AG08395 (cell line): Measurements from ENCODE around the gene NTPCR.

Source experiments
- DNase-seq: peaks from one replicate; pipeline ENCODE4 v3.0.0; 2012; ENCODE audit warnings: mixed read lengths, low spot score

NTPCR gene

DNA sequence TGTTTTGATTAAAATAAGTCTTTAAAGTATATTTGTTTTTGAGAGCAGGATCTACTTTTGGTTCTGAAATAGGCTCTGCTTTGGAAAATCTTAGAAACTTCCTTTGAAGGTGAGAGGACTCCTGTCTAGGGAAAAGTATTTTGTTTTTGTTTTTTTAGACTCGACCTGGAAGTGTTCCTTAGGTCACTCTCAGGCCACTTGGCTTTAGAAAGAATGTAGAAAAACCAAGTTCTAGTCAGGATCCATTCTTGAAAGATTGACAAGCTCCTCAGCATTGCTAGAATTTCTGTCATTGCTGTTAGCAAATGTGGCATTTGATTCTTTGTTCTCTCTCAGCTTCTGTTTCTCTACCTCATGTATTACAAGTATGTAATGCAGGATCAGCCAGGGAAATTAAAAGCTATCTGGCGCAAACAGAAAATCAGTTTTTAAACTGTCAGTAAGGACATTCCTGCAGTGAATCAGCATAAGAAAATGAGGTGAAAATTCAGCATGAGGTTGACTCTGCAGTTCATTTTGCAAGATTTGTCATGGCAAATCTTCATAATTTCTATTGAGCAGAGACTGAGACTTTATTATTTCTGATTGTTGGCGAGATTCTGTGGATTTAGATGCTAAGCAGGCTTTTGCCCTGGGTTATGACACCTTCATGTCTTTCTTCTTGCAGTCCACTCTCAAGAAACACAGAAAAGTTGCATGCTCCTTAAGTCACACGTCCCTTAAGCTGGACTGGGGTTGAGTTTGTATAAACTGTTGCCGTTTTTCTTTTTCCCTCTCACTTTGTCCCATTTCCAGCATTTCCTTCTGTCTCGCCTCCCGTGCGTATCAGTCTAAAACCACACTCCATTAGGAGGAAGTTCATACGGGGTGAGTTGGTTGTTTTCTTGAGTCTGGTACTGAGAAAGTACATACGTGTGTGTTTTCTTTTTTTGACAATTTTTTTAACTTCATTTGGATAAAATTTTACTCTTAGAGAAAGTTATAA is 12.6 kb downstream of the NTPCR start:
- no peak for DNase-seq

- no peak for DNase-seq
These were observed 14.2 kb downstream of the NTPCR start for GRCh38 chr1:232964601-232965000.

GRCh38 chr1:232965124-232965911 is 14.9 kb downstream of the NTPCR start:
- no peak for DNase-seq

GRCh38 chr1:232965912-232966217 is 15.5 kb downstream of the NTPCR start:
- DNase-seq = no peak

DNA sequence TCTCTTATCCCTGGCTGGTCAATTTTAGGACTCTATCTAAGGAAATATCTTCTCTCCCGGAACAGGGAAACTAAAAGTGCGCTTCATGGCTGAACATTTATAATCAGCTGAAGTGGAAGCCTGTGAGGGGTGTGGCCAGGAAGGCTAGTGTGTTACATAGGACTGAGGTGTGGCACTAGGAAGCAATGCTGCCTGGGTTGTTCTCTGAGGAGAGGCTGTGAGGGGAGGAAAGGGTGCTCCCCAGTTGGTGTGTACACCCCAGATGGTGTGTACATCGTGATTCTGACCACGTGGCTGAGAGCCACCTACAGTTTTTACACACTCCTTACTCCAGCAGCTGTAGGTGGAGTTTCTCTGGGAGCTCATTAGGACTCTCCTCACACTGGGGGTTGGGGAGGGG is 16.3 kb downstream of the NTPCR start:
- no peak for DNase-seq

DNA sequence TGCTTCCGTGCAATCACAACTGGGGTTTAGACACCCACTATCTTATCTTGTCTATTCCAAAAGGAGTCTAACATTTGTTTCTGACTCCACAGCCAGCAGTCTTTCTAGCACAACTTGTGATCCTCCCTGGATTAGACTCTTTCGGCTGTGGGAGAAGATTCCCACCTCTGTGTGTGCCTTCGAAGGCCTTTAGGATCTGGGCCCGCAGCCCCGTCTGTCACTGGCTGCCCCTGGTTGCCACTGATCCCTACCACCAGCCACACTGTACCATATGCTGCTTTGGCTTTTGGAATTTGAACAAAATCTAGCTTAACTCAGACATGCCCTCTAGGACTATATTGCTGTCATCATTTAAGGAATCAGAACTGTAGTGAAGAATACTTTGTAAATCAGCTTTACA is 18.0 kb downstream of the NTPCR start:
- DNase-seq = no peak

- peak; percentile 17 for DNase-seq
These were observed 18.6 kb downstream of the NTPCR start for GRCh38 chr1:232968965-232969364.

- no peak for DNase-seq
These were observed 19.4 kb downstream of the NTPCR start for GRCh38 chr1:232969799-232970198.

DNA sequence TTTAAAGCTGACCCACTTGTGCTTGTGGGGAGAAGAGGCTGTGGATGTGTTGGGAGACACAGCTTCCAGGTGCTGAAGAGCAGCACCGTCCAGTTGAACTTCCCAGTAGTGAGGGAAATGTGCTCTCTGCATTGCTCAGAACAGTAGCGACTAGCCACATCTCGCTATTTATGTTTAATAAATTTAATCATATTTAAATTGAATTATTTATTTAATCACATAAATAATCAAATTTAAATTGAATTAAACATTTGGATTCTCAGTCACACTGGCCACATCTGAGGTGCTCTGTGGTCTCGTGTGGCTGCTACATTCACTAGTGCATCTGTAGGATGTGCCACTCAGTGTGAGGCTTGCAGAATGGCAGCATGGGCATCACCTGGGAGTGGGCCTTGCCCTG is 20.1 kb downstream of the NTPCR start:
- no peak for DNase-seq

DNA sequence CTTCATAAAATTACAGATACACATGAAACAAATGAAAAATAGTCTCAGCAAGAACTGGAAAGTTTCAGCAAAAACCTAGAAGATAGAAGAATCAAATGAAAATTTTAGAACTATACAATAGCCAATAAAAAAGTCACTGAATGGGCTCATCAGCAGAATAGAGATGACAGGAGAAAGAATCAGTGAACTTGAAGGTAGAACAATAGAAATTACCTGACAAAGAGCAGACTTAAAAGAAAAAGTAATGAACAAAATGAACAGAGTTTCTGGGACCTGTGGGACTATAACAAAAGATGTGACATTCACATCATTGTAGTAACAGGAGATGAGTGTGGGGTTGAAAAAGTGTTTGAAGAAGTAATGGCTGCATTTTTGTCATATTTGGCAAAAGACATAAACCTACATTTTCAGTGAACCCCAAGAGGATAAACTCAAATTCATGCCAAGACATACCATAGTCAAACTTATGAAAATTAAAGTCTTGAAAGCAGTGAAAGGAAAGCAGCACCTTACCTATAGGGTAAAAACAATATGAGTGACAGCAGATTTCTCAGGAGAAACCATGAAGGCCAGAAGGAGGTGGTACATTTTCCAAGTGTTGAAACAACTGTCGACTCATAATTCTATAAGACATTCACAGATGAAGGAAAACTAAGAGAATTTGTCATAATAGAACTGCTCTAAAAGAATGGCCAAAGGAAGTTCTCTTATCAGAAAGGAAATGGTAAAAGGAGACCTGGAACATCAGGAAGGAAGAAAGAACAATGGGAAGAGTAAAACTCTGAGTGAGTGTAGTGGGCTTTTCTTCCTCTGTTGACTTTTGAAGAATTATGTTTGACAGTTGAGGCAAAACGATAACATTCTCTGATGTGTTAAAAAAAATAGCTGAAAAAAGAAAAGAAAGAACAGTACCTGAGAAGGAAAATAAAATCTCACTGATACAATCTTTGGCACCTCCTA is 23.5 kb downstream of the NTPCR start:
- DNase-seq = no peak

DNA sequence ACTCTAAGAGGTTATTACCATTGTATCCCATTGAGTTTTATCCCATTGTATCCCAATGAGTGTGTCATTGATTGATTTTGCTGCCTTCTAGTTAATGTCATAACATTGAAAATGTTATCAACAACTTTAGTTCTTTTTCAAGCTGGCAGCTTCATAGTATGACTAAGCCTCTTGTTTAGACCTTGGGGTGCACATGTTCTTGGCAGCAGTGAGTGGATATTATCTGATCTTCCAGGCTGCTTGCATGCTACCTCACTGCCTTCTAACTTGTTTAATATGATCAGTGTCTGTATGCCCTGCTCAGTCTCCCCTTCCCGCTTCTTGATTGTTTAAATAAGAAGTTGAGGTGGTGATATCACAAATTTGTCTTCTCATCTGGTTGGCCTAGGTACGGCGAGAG is 24.6 kb downstream of the NTPCR start:
- no peak for DNase-seq

DNA sequence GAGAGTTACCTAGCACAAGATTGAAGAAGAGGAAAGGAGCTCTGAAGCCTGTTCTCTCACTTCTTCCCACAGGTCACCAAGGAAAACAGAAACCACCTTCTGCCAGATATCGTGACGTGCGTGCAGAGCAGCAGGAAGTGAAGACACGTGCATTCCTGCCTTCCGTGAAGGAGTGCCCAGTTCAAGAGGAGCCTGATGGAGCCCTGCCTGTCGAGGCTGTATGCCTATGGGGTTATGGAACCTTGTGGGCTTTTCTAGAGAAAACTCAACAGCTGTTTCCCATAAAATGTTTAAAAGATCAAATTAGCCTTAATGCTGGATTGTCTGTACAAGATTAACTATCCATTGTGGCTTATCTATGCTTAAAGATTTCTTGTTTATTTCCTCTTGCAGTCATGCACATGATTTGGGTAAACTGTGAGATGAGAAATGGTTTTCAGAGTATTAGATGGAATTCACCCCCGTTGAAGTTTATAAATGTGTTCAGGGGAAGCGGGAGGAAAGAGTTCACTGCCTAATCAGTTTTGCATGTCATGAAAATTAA is 27.8 kb downstream of the NTPCR start:
- DNase-seq = no peak

DNA sequence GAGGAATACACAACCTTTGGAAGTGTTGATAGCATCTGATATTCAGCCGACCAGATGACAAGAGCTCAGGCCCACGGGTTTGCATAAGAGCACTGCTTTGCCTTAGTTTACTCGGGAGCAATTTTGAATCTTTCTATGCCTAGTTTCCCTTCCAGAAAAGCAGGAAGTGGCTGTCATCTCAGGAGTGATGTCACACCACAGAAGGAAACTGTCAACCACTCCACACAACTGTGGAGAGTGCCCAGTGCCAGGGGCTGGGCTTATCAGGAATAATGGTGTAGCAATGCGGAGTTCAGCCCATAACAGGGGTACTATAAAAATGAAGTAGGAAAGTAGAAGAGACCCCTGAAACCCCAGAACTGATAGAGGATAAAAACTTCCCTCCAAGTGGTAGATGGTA is 28.4 kb downstream of the NTPCR start:
- no peak for DNase-seq

DNA sequence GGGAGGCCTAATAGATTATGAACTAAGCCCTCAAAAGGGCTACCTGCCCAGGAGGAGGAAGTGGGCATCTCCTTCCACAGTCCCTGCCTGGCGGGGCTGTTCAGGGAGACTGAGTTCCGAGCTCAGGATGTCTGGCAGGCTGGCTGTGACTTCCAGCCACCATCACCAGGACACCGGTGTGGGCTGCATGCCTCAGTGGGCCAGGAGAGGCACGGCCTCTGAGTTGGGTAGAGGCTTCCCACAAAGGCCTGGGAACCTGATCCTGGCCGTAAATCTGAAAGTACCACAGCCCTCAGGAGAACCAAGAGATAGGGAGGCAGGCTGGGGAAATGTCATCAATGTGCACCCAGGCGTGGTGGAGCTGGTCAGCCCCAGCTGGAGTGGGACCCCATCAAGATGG is 29.1 kb downstream of the NTPCR start:
- DNase-seq = no peak

- DNase-seq = no peak
These were observed 30.1 kb downstream of the NTPCR start for GRCh38 chr1:232980355-232980978.

GRCh38 chr1:232980986-232981560 is 30.7 kb downstream of the NTPCR start:
- DNase-seq = no peak

DNA sequence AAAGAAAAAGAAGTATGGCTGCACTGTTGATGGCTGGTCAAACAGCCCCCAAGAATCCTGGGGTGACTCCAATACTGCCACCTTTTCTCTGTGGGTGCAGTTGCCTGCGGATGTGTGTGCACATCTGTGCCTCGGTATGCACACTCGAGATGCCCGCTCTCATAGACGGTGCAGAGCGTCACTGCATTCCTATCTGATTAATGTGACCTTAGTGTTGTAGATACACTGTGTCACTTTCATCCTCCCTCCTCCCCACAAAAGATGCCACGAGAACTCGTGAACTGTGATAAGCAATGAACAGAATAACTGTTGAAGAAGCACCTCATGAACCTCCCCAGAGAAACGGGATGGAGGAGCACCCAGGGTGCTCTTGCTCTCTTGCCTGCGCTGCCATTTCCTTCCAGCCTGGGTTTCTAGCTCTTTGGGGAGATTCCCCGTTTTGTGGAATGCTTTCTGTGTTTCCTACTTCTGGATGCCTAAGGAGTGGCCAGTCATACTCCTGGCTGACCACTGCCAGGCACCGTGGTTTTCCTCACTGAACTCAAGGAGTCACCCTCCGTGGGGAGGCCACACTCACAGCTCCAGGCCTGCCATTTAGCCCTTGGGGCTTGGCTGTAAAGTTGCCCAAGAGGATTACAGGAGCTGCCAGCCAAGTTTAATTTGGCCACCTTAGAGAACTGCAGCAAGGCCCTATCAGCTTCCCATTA is 32.0 kb downstream of the NTPCR start:
- DNase-seq = peak; percentile 61

- no peak for DNase-seq
These were observed 33.0 kb downstream of the NTPCR start for GRCh38 chr1:232983375-232983774.

- DNase-seq = no peak
These were observed 33.6 kb downstream of the NTPCR start for GRCh38 chr1:232983817-232984567.
